GM23248 (cell line): Measurements from ENCODE around the gene COL4A5. TPM values are rescaled to one million over a fixed set of nuclear protein-coding genes. Genes with fewer than 3 reads are reported as not detected.

Source experiments
- DNase-seq: peaks from one replicate; pipeline ENCODE4 v3.0.0-alpha.2; 2015
- H2AFZ ChIP-seq: fragments of 200-600 bp; sonication (generic); 2 replicates; pipeline ENCODE4 v1.6.1; 2016; ENCODE audit warnings: antibody characterized with exemption
- H3F3A ChIP-seq: fragments of 200-600 bp; sonication (generic); 2 replicates; pipeline ENCODE4 v1.6.1; 2016; ENCODE audit warnings: mild to moderate bottlenecking, antibody characterized with exemption, mixed run types; ENCODE audit not compliant: insufficient read depth
- H3K27ac ChIP-seq: fragments of 200-600 bp; sonication (generic); 2 replicates; pipeline ENCODE4 v1.5.1; 2016; ENCODE audit warnings: mild to moderate bottlenecking
- H3K27me3 ChIP-seq: fragments of 200-600 bp; sonication (generic); replicated peaks from 2 replicates; pipeline ENCODE4 v1.6.1; 2016; ENCODE audit warnings: mild to moderate bottlenecking; ENCODE audit not compliant: insufficient read depth
- H3K36me3 ChIP-seq: fragments of 200-600 bp; sonication (generic); 2 replicates; pipeline ENCODE4 v1.6.1; 2016; ENCODE audit warnings: low read depth, mild to moderate bottlenecking
- H3K4me1 ChIP-seq: fragments of 200-600 bp; sonication (generic); 2 replicates; pipeline ENCODE4 v1.6.1; 2016; ENCODE audit warnings: mild to moderate bottlenecking; ENCODE audit not compliant: insufficient read depth
- H3K4me2 ChIP-seq: fragments of 200-600 bp; sonication (generic); one replicate; pipeline ENCODE4 v1.6.1; 2016; ENCODE audit warnings: mild to moderate bottlenecking; ENCODE audit not compliant: unreplicated experiment
- H3K4me3 ChIP-seq: fragments of 200-600 bp; sonication (generic); 2 replicates; pipeline ENCODE4 v1.5.1; 2016; ENCODE audit warnings: mild to moderate bottlenecking
- H3K79me2 ChIP-seq: fragments of 200-600 bp; sonication (generic); 2 replicates; pipeline ENCODE4 v1.6.1; 2016; ENCODE audit warnings: mild to moderate bottlenecking; ENCODE audit not compliant: insufficient read depth
- H3K9ac ChIP-seq: fragments of 200-600 bp; sonication (generic); 2 replicates; pipeline ENCODE4 v1.6.1; 2016; ENCODE audit warnings: mild to moderate bottlenecking
- H3K9me2 ChIP-seq: fragments of 200-600 bp; sonication (generic); 2 replicates; pipeline ENCODE4 v1.6.1; 2016; ENCODE audit warnings: mixed run types, mild to moderate bottlenecking, moderate library complexity; ENCODE audit not compliant: insufficient read depth
- H3K9me3 ChIP-seq: fragments of 200-600 bp; sonication (generic); one replicate; pipeline ENCODE4 v1.6.1; 2017; ENCODE audit warnings: low read depth
- H4K20me1 ChIP-seq: fragments of 200-600 bp; sonication (generic); 2 replicates; pipeline ENCODE4 v1.6.0; 2016; ENCODE audit not compliant: insufficient read depth
- EZH2 ChIP-seq: fragments of 200-600 bp; sonication (generic); IDR thresholded peaks from 2 replicates; pipeline ENCODE4 v1.6.1; 2018; ENCODE audit warnings: antibody characterized with exemption, mild to moderate bottlenecking; ENCODE audit not compliant: insufficient read depth, poor library complexity, severe bottlenecking
- EZH2phosphoT487 ChIP-seq: fragments of 200-600 bp; sonication (generic); IDR thresholded peaks from 2 replicates; pipeline ENCODE4 v1.6.1; 2018; ENCODE audit warnings: antibody characterized with exemption, moderate library complexity, mild to moderate bottlenecking, low read depth; ENCODE audit not compliant: insufficient read depth
- WGBS, 2 experiments: methylation state at CpG; one replicate each; pipeline ENCODE4 v1.1.6; 2015 to 2017; ENCODE audit warnings: low lambda C conversion rate in 2 of 2, low coverage in 1 of 2; ENCODE audit errors: missing lambda C conversion rate in 2 of 2; 5-methylcytosine and 5-hydroxymethylcytosine counted together
- in situ Hi-C: fragments of 300-500 bp; cut with MboI; formaldehyde crosslinking; loops from 2 replicates; pipeline ENCODE4 v1.15.0; 2020
- polyA plus RNA-seq: library from polyadenylated mRNA; unstranded; fragments of >200 nt; fragmentation: Nextera tagmentation; extraction: Ambion mirVana; gene quantifications from 2 replicates; pipeline ENCODE4 v1.2.1, GENCODE V29; 2016
- total RNA-seq: library from RNA; depleted of rRNA; stranded (reverse); fragments of >200 nt; shearing (Covaris generic); gene quantifications from 2 replicates; pipeline ENCODE4 v1.2.3, GENCODE V29; 2014

COL4A5 gene
- total and polyA plus RNA-seq, 2 experiments from 2014 or later: 5.3 to 14.4 TPM

DNA sequence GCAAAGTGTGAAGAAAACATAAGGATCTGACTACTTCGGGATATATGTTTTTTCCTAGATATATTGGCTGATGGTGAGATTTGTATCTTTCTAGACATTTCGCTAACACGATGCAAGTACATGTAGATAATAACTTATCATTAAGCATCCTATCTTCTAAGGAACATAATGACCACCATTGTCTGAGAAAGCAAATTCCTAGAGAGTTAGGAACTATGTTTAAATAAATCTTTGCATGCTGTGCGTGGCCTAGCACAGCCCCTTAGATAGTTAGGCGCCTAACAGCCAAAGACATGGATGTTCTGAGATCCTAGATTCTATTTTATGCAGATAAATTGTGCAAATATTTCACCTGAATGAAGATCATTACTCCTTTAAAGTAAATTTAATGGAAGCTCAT, 4.4 kb upstream of the COL4A5 start:
- no peaks in the 10 kb centered on the region for H3F3A ChIP-seq
- H3K79me2 ChIP-seq: no peaks in the 10 kb centered on the region
- no peak overlapping the region for H3K9ac ChIP-seq
- H3K36me3 ChIP-seq: no peaks in the 10 kb centered on the region
- no peaks in the 10 kb centered on the region for H3K4me1 ChIP-seq
- H3K4me3 ChIP-seq: no peak overlapping the region
- no peak overlapping the region for H3K4me2 ChIP-seq
- H3K27me3 ChIP-seq: no peaks in the 10 kb centered on the region
- 81 to 85% methylated on average over 5 of the region's 5 CpGs for WGBS, 2 experiments
- no peak for TF ChIP-seq EZH2phosphoT487
- TF ChIP-seq EZH2: no peak
- no peak overlapping the region for H2AFZ ChIP-seq
- no peak for DNase-seq
- in situ Hi-C loops: no loop called here
- no peak overlapping the region for H3K27ac ChIP-seq
- H3K9me3 ChIP-seq: no peaks in the 10 kb centered on the region
- H4K20me1 ChIP-seq: no peaks in the 10 kb centered on the region
- H3K9me2 ChIP-seq: no peaks in the 10 kb centered on the region

DNA sequence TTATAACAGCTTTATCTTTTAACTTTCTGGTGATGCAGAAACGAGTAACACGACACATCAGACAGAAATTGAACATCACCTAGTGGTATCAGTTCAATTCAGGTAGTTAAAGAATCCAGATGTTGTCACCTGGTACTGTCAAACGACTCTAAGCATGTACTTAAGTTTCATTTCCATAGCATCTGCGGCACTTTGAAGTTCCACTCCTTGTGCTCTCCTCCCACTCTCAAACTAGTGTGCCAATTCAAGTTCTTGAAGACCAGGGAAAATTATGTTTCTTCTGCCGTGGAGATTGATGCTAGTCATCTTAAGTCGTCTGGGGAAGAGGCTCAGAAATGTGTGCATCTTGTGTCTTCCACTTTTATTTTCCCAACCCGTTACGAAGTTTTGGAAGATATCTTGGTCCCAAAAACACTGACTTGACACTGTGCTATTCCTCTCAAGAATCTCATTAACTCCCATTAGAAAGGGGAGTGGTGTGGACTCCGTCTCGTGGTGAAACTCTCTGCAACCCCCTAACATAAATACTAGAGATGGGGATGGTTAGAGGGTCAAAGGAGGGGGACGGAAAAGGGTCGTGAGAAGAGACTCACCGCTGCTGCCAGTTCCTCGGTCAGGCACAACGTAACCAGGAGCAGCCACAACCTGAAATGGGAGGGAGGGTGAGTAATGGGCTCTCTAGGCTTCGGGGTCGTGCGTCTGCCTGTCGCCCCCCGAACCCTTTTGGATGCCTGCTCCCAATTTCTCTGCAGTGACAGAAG, 2.1 kb upstream of the COL4A5 start:
- DNase-seq: peak; percentile 9
- in situ Hi-C loops: no loop called here

GRCh38 chrX:108438110-108438623, 1.5 kb upstream of the COL4A5 start, which contains the start of gene COL4A6:
COL4A6 (minus strand) TSS chrX:108438422; CDS start chrX:108438196, 226 bp downstream.
- peak within 1 kb of the TSS; percentile 57 for H3K4me2 ChIP-seq
- H3K9me3 ChIP-seq: no peaks in the 10 kb centered on the region
- no peaks in the 10 kb centered on the region for H3K4me1 ChIP-seq
- no peaks in the 10 kb centered on the region for H3K9me2 ChIP-seq
- H3K36me3 ChIP-seq: no peaks in the 10 kb centered on the region
- H2AFZ ChIP-seq: peak within 1 kb of the TSS; percentile 92
- in situ Hi-C loops: no loop called here
- peak; percentile 35 for DNase-seq
- H3K4me3 ChIP-seq: peak within 1 kb of the TSS; percentile 95
- H3K27me3 ChIP-seq: no peaks in the 10 kb centered on the region
- no peaks in the 10 kb centered on the region for H4K20me1 ChIP-seq
- WGBS, 2 experiments: 10 to 16% methylated on average over 14 to 16 of the region's 16 CpGs
- TF ChIP-seq EZH2phosphoT487 (no peak), EZH2 (no peak)
- H3K79me2 ChIP-seq: no peaks in the 10 kb centered on the region
- no peaks in the 10 kb centered on the region for H3F3A ChIP-seq
- H3K9ac ChIP-seq: no peak within 1 kb of the TSS
- H3K27ac ChIP-seq: no peak within 1 kb of the TSS

More for the DNA sequence above, 2.1 kb upstream of the COL4A5 start:
- no peaks in the 10 kb centered on the region for H3K9me2 ChIP-seq
- H3K4me3 ChIP-seq: peak overlapping the region; percentile 48
- no peak for TF ChIP-seq EZH2phosphoT487
- no peak for TF ChIP-seq EZH2
- no peaks in the 10 kb centered on the region for H3K9me3 ChIP-seq
- H3K9ac ChIP-seq: no peak overlapping the region
- no peak overlapping the region for H3K27ac ChIP-seq
- H3K4me1 ChIP-seq: no peaks in the 10 kb centered on the region
- no peaks in the 10 kb centered on the region for H3F3A ChIP-seq
- peak overlapping the region; percentile 66 for H2AFZ ChIP-seq
- H3K4me2 ChIP-seq: peak overlapping the region; percentile 57
- no peaks in the 10 kb centered on the region for H3K36me3 ChIP-seq
- 15 to 20% methylated on average over 14 to 15 of the region's 20 CpGs for WGBS, 2 experiments
- no peaks in the 10 kb centered on the region for H3K79me2 ChIP-seq
- H3K27me3 ChIP-seq: no peaks in the 10 kb centered on the region
- no peaks in the 10 kb centered on the region for H4K20me1 ChIP-seq

DNA sequence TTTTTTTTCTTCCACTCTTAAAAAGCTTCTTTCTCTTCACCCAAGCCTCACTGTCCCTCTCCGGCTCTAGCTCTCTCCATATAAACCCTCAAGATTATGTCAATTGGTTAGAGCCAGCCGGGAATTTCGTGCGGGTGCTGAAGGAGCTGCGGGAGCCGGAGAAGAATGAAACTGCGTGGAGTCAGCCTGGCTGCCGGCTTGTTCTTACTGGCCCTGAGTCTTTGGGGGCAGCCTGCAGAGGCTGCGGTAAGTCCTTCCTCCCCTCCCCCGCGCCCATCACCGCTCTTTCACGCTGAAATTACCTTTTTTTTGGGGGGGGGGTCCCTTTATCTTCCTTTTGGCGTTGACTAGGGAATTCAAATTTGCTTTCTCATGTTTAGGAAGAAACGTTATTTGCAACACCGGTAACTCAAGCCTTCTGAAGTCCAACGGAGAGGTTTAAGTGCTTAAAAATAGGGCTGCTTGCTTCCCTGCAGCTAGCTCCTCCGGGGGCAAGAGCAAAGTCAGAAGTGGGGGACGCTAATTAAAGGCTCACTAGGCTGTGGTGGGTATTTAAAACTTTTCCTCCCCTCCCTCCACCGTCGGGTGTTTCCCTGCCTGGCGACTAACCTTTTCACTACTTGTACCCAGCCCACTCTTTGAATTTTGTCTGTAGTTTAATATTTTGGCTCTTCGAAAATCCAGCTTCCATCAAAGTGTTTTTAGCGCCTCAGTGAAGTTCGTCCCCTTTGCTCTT, 491 bp downstream of the COL4A5 start:
- peak; percentile 55 for DNase-seq
- no peak overlapping the region for H3K27ac ChIP-seq

More for the DNA sequence above, 491 bp downstream of the COL4A5 start:
- H3K9me2 ChIP-seq: no peaks in the 10 kb centered on the region
- WGBS, 2 experiments: 11 to 12% methylated on average over 19 to 25 of the region's 25 CpGs
- H3K9me3 ChIP-seq: no peaks in the 10 kb centered on the region
- in situ Hi-C loops: no loop called here
- H3K4me3 ChIP-seq: peak overlapping the region; percentile 95
- H3K9ac ChIP-seq: peak overlapping the region; percentile 75
- no peaks in the 10 kb centered on the region for H3K4me1 ChIP-seq
- no peaks in the 10 kb centered on the region for H3K27me3 ChIP-seq
- H4K20me1 ChIP-seq: no peaks in the 10 kb centered on the region
- H3F3A ChIP-seq: no peaks in the 10 kb centered on the region
- H3K36me3 ChIP-seq: no peaks in the 10 kb centered on the region
- H3K79me2 ChIP-seq: no peaks in the 10 kb centered on the region
- TF ChIP-seq EZH2 (no peak), EZH2phosphoT487 (no peak)
- peak overlapping the region; percentile 92 for H2AFZ ChIP-seq
- H3K4me2 ChIP-seq: peak overlapping the region; percentile 92
